Adrenal gland (tissue), 5 donors: ENCODE data around the gene CCR3.

Source experiments
- POLR2A ChIP-seq, 2 donors: fragments of 450-650 bp; IDR thresholded peaks; one replicate each; pipeline ENCODE4 v1.6.1; 2017; ENCODE audit warnings: antibody characterized with exemption in 2 of 2, mild to moderate bottlenecking in 2 of 2, moderate library complexity in 1 of 2
- TF ChIP-seq, protein P1 (sequence below), 6 experiments: fragments of 450-650 bp in 4 of 6; fragments of 200-600 bp in 2 of 6; sonication (generic) in 1 of 6; IDR thresholded peaks; 1 replicate in 5 of 6; 2 replicates in 1 of 6; pipeline versions ENCODE4 v1.5.1 to v1.8.0; 2016 to 2021; ENCODE audit warnings: antibody characterized with exemption in 6 of 6, mild to moderate bottlenecking in 2 of 6, moderate library complexity in 1 of 6
- donor health status: DM: no; HTN: no; CAD: no.

GRCh38 chr3:46222435-46223161 lies 19.7 kb upstream of the CCR3 start:
- TF ChIP-seq, protein P1, sequence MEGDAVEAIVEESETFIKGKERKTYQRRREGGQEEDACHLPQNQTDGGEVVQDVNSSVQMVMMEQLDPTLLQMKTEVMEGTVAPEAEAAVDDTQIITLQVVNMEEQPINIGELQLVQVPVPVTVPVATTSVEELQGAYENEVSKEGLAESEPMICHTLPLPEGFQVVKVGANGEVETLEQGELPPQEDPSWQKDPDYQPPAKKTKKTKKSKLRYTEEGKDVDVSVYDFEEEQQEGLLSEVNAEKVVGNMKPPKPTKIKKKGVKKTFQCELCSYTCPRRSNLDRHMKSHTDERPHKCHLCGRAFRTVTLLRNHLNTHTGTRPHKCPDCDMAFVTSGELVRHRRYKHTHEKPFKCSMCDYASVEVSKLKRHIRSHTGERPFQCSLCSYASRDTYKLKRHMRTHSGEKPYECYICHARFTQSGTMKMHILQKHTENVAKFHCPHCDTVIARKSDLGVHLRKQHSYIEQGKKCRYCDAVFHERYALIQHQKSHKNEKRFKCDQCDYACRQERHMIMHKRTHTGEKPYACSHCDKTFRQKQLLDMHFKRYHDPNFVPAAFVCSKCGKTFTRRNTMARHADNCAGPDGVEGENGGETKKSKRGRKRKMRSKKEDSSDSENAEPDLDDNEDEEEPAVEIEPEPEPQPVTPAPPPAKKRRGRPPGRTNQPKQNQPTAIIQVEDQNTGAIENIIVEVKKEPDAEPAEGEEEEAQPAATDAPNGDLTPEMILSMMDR (IDR thresholded peaks at IDR 0.05), result no peak
- no peak for TF ChIP-seq POLR2A (IDR thresholded peaks at IDR 0.05)
